ENCODE data around the gene ADORA3.

ADORA3 gene

GRCh38 chr1:111507411-111508201 is 4.2 kb upstream of the ADORA3 start:
- no peak for DNase-seq

- no peak for DNase-seq
Observed at GRCh38 chr1:111506561-111506960, 3.1 kb upstream of the ADORA3 start.

GRCh38 chr1:111505641-111506119 is 2.2 kb upstream of the ADORA3 start:
- no peak for DNase-seq

- no peak for DNase-seq
Observed at GRCh38 chr1:111504097-111504496, 664 bp upstream of the ADORA3 start.

GRCh38 chr1:111501645-111502044 is 1.8 kb downstream of the ADORA3 start:
- no peak for DNase-seq

- DNase-seq: no peak
Observed at GRCh38 chr1:111499026-111499785, 4.2 kb downstream of the ADORA3 start.

- no peak for DNase-seq
Observed at GRCh38 chr1:111497592-111497991, 5.8 kb downstream of the ADORA3 start.

GRCh38 chr1:111496398-111496797 is 7.0 kb downstream of the ADORA3 start:
- DNase-seq: no peak

- DNase-seq: no peak
Observed at GRCh38 chr1:111491070-111491469, 12.4 kb downstream of the ADORA3 start.

GRCh38 chr1:111490220-111490619 is 13.2 kb downstream of the ADORA3 start:
- DNase-seq: no peak

- DNase-seq: no peak
Observed at GRCh38 chr1:111489604-111490003, 13.8 kb downstream of the ADORA3 start.

- no peak for DNase-seq
Observed at GRCh38 chr1:111488669-111489068, 14.8 kb downstream of the ADORA3 start.

- DNase-seq: no peak
Observed at GRCh38 chr1:111487133-111487532, 16.3 kb downstream of the ADORA3 start.

GRCh38 chr1:111486431-111486830 is 17.0 kb downstream of the ADORA3 start:
- DNase-seq: no peak

- DNase-seq: no peak
Observed at GRCh38 chr1:111484391-111485026, 18.9 kb downstream of the ADORA3 start.

GRCh38 chr1:111483876-111484275 is 19.6 kb downstream of the ADORA3 start:
- no peak for DNase-seq

GRCh38 chr1:111483166-111483565 is 20.3 kb downstream of the ADORA3 start:
- DNase-seq: no peak

- peak; percentile 10 for DNase-seq
Observed at GRCh38 chr1:111481387-111482221, 21.8 kb downstream of the ADORA3 start.

GRCh38 chr1:111480674-111481073 is 22.8 kb downstream of the ADORA3 start:
- no peak for DNase-seq

- DNase-seq: no peak
Observed at GRCh38 chr1:111476761-111477309, 26.6 kb downstream of the ADORA3 start.

- DNase-seq: no peak
Observed at GRCh38 chr1:111476214-111476613, 27.2 kb downstream of the ADORA3 start.

GRCh38 chr1:111475701-111476100 is 27.7 kb downstream of the ADORA3 start:
- no peak for DNase-seq

Measured in NCI-H1436 (cell line).